GM19468 (cell line): Measurements from ENCODE around the gene MYG1.

ENCODE experiments used
- ATAC-seq: cut with Tn5 transposase; IDR thresholded peaks from one replicate; pipeline ENCODE4 v1.9.1; 2021; ENCODE audit warnings: mild to moderate bottlenecking, moderate library complexity, moderate number of reproducible peaks; ENCODE audit not compliant: unreplicated experiment; ENCODE audit errors: extremely low read depth

The MYG1 gene

GRCh38 chr12:53352331-53353256 lies 53.1 kb downstream of the MYG1 start:
- ATAC-seq = peak; percentile 32

DNA sequence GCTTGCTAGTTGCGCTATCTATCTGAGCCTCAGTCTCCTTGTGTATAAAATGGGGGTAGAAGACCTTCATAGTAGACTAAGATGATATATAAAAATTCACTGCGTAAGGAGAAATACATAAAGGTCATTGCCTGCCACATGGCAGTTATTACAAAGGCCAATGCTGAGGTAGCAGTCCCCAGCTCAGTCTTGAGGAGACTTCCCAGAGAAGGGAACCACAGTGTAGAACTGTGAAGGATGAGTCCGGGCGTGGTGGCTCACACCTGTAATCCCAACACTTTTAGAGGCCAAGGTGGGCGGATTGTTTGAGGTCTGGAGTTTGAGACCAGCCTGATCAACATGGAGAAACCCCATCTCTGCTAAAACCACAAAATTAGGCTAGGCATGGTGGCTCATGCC lies 53.8 kb downstream of the MYG1 start:
- ATAC-seq = no peak

GRCh38 chr12:53355121-53355520 lies 55.6 kb downstream of the MYG1 start:
- no peak for ATAC-seq
